GM21447 (cell line): ENCODE results near the gene CCR9.
A peak's percentile ranks its signal among the peaks of the same experiment; 100 is the strongest.
"Not testable (repeated sequence)": the region's sequence is repeated elsewhere in the genome, so short reads cannot be mapped to it uniquely, and the experiment has no call there.

Source experiments
- ATAC-seq: cut with Tn5 transposase; IDR thresholded peaks from one replicate; pipeline ENCODE4 v1.9.1; 2021; ENCODE audit not compliant: unreplicated experiment

CCR9 gene

DNA sequence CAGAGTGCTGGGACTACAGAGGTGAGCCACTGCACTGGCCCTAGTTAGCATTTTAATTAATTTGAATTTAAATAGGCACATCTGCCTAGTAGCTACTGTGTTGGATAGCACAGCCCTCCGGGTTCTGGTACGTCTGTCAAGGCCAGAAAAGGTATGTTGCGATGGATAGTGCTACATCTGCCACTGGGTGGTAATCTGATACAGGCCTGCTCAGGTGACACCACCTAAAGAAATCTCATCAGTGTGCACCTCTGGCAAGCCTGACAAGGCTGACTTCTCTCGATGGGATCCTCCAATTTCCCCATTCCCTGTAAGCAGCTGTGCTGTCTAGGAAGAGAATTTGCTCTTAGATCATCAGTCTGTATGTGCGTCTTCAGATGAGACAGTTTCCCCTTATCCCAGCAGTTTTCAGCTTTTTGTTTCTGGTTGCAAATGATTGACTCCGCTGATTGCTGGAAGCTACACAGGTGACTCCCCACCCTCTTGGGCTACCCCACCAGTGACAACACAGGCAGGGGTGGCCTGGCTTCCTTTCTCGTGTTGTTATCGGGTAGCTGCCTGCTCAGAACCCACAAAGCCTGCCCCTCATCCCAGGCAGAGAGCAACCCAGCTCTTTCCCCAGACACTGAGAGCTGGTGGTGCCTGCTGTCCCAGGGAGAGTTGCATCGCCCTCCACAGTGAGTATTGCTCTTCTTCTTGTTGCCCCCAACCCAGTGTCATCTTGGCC is at the start of gene CCR9:
Gene CCR9 (plus strand): TSS at position 565 of the 727 bp plus-strand sequence. CDS start 8,391 bp downstream, outside the sequence.
- ATAC-seq, result no peak

DNA sequence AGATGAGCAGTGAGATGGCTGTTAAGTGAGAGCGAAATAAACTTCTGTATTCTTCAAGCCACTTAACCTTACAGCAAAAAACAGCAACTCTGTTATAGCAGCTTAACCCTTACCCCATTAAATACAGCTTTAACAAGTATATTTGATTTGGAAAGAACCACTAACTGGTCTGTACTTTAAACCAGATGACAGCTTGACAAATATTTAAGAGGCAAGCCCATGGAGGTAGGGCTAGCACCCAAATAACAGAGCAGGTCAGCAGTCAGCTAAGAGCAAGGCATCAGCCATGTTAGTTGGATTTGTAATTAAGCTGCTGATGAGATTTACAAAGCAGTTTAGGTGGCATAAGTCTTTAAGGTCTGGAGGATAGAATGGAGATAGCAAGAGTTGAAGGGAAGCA is 47.9 kb upstream of the CCR9 start:
- ATAC-seq, result no peak

GRCh38 chr3:45841420-45841756 is 45.0 kb upstream of the CCR9 start:
- no peak for ATAC-seq

GRCh38 chr3:45841757-45842491 is 44.4 kb upstream of the CCR9 start, which contains the start of gene LZTFL1:
Gene LZTFL1 (minus strand): TSS chr3:45842119. CDS start chr3:45841991, 128 bp downstream.
- no peak for ATAC-seq

- ATAC-seq, result no peak
These were observed 43.3 kb upstream of the CCR9 start for GRCh38 chr3:45842851-45843625.

GRCh38 chr3:45844616-45845015 is 41.7 kb upstream of the CCR9 start:
- no peak for ATAC-seq

DNA sequence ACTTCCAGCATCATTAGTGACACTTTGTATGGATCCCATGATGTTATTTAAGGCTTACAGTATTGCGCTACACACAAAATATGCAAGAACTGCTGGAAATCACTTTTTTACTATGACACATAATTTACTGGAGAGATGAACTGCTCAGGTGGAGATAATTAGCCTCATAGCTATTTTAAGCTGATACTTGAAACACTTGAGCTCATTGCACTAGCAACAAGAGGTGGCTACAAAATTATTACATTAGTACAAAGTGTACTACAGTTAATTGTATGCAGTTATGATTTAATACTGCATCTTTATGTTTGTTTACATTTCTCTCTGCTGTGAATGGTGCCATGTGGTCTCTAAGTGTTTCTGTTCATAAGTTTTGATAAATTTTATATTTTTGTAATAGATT is 38.0 kb upstream of the CCR9 start:
- no peak for ATAC-seq

GRCh38 chr3:45852828-45853227 is 33.5 kb upstream of the CCR9 start:
- ATAC-seq, result no peak

GRCh38 chr3:45856323-45856722 is 30.0 kb upstream of the CCR9 start:
- not testable (repeated sequence) for ATAC-seq

GRCh38 chr3:45857024-45857423 is 29.3 kb upstream of the CCR9 start:
- ATAC-seq, result not testable (repeated sequence)

DNA sequence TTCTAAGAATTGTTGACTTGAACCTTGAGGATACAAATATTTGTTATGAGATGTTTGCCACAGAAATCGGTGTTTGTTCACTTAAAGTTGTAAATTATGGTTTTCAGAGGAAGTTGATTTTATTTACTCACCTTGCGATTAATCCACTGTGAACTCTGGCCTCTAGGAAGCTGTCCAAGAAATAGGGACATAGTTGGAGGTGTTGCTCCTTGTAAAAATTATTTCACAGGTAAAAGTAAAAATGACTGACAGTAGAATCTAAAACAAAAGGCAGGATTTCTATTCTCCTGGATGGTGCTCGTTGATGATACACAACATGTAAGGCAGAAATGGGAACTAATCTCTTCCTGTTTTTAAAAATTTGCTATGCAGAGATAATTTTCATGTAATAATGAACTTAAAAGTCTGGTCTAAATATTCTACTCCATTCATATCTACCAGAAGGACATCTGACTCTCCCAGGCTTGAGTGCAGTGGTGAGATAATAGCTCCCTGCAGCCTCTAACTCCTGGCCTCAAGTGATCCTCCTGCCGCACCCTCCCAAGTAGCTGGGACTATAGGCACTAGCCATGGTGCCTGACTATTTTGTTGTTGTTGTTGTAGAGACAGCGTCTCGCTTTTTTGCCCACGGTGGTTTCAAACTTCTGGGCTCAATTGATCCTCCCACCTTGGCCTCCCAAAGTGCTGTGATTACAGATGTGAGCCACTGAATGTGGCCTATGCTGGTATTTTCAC is 27.4 kb upstream of the CCR9 start:
- ATAC-seq, result no peak

DNA sequence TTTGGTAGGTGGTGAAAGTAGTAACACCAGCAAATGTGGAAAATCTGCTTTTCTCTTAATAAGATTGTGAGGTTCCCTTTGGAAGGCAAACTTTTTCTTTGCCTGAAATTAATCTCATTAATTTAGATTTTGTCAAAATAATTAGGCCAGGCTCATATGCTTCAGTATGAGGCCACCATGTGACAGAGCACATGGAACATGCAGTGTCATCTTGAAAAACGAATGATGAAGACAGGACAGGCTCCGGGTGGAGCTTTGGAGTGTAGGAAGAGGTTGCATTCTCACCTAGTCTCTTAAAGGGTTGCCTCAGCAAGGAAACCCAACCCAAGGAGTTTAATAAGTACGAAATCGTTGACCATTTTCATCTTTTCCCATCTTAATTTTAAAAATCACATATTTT is 25.9 kb upstream of the CCR9 start:
- no peak for ATAC-seq

DNA sequence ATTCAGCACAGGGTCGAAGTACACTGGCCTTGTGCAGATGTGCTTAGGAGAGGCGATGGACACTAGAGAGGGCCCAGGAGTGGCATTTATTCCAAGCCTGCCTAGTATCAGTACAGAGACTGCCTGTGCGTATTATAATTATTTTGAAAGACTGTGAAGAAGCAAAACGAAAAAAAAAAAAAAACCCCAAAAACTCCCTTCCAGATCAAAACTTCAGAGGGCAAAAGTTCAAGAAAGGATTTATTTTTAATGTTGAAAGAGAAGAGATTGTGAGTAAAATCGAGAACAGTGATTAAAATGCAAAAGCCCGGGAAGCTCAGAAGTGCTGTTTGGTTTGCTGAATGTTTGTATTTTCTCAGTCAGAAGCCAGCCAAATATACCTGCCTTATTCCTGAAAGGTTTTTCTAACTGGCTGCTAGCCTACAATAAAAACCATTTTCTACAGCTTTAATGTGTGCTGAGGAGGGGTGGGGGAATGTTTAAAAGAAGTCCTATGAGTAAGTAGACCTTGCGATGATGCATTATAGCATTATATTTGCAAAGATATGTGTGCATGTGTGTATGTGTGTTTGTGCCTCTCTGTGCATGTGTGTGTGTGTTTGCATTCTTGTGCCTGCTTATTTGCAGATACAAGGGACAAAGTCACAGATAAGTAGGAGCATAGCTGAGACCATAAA is 25.2 kb upstream of the CCR9 start:
- peak; percentile 63 for ATAC-seq

DNA sequence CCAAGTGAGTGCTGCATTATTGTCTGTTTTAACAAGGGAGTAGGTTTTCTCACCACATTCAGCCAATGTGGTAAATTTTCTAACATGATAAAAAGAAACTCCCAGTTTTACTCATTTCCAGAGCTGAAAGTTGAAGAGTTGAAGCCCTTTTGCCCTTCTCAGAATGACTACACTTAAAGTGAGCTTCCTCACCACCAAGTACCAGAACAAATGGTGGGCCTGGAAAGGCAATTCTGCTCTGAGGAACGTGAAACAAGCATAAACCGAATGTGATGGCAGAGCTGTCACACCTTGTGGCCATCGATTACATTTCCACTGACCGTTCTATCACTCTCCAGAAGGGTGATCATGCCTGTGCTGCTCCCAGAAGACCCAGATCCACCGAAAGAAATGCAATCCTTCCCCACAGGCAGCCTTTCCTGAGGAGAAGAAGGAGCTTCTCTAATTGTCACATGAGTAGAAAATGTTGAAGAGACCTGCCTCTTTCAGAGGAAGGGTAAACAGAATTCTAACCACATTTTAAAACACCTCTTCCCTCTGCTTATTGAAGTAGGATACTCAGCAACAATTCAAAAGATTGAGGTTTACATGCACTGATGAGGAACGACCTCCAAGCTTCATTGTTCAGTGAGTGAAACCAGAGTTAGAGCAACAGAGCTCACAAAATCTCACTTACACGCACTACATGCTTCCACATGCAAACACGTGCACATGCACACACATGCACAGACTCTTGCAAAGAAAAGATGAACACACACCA is 21.4 kb upstream of the CCR9 start:
- peak; percentile 55 for ATAC-seq

DNA sequence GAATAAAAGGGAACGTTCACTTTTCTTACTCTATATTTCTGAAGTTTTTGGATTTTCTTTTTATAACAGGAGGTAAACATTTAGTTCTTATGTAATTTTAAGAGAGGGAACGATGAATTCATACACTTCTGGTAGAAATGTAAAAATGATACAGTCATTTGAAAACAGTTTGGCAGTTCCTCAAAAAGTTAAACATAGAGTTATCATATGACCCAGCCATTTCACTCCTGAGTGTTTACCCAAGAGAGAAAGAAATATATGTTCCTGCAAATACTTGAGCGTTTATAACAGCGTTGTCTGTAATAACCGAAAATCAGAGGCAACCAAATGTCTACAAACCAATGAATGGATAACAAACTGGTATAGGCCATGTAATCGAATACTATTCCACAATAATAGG is 20.8 kb upstream of the CCR9 start:
- no peak for ATAC-seq

GRCh38 chr3:45868213-45868612 is 18.1 kb upstream of the CCR9 start:
- ATAC-seq, result no peak

- ATAC-seq, result no peak
These were observed 17.7 kb upstream of the CCR9 start for GRCh38 chr3:45868650-45869049.

DNA sequence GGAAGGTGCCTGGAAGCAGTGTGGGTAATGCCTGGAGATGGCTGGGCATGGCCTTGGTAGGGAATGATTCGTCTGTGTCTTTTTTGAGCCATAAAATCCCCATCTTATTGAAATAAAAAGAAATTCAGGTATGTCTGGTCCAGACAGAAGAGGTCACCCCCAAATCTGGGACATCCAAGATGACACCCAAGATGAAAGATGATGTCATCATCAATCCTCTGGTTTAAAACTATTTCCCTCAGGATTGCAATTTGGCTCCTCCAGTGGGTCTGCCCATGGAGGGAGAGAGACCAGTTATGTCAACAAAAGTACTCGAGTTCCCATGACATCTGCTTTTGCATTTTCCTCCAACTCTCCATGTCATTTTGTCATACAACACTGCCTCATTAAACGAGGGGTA is 16.7 kb upstream of the CCR9 start:
- ATAC-seq, result no peak

GRCh38 chr3:45870099-45870498 is 16.2 kb upstream of the CCR9 start:
- ATAC-seq, result no peak

GRCh38 chr3:45871780-45872179 is 14.6 kb upstream of the CCR9 start:
- no peak for ATAC-seq
